ENCODE data around the gene UTRN. TPM values are rescaled to one million over a fixed set of nuclear protein-coding genes. Genes with fewer than 3 reads are reported as not detected.

Gene UTRN
- polyA plus RNA-seq (2013, experiment 1 of 2; ENCODE audit: insufficient read length) = 32.3 TPM
- polyA plus RNA-seq (2013, experiment 2 of 2; ENCODE audit: insufficient read length) = 31.3 TPM

- peak; percentile 88 for DNase-seq
Measured at GRCh38 chr6:144284783-144285547, at the start of gene UTRN. Gene UTRN (plus strand): TSS chr6:144285335. CDS start chr6:144291829, 6,494 bp downstream.

GRCh38 chr6:144244688-144245087 lies 40.4 kb upstream of the UTRN start:
- DNase-seq = no peak

- DNase-seq = no peak
Measured at GRCh38 chr6:144246988-144247387, 38.1 kb upstream of the UTRN start.

- peak; percentile 59 for DNase-seq
Measured at GRCh38 chr6:144248003-144248402, 37.1 kb upstream of the UTRN start.

- peak; percentile 90 for DNase-seq
Measured at GRCh38 chr6:144248476-144249301, 36.4 kb upstream of the UTRN start.

GRCh38 chr6:144250276-144250675 lies 34.9 kb upstream of the UTRN start:
- DNase-seq = peak; percentile 14

- no peak for DNase-seq
Measured at GRCh38 chr6:144252259-144252658, 32.9 kb upstream of the UTRN start.

- peak; percentile 68 for DNase-seq
Measured at GRCh38 chr6:144259986-144260385, 25.1 kb upstream of the UTRN start.

GRCh38 chr6:144262470-144263369 lies 22.4 kb upstream of the UTRN start:
- DNase-seq = no peak

GRCh38 chr6:144263786-144264185 lies 21.3 kb upstream of the UTRN start:
- DNase-seq = peak; percentile 46

- peak; percentile 93 for DNase-seq
Measured at GRCh38 chr6:144264270-144265060, 20.7 kb upstream of the UTRN start.

GRCh38 chr6:144265061-144265357 lies 20.1 kb upstream of the UTRN start:
- DNase-seq = no peak

GRCh38 chr6:144265390-144265789 lies 19.7 kb upstream of the UTRN start:
- DNase-seq = peak; percentile 83

- peak; percentile 89 for DNase-seq
Measured at GRCh38 chr6:144266091-144266649, 19.0 kb upstream of the UTRN start.

GRCh38 chr6:144268794-144269349 lies 16.3 kb upstream of the UTRN start:
- DNase-seq = peak; percentile 27

- DNase-seq = no peak
Measured at GRCh38 chr6:144277174-144277573, 8.0 kb upstream of the UTRN start.

GRCh38 chr6:144277605-144278227 lies 7.4 kb upstream of the UTRN start:
- DNase-seq = no peak

GRCh38 chr6:144278659-144279314 lies 6.3 kb upstream of the UTRN start:
- no peak for DNase-seq

- no peak for DNase-seq
Measured at GRCh38 chr6:144279484-144280150, 5.5 kb upstream of the UTRN start.
